Right lobe of liver (tissue), 6 donors: ENCODE data around the gene ARL6IP4. TPM values are rescaled to one million over a fixed set of nuclear protein-coding genes. Genes with fewer than 3 reads are reported as not detected.

Source experiments
- ATAC-seq, 4 donors: fragments of 200-7000 bp; cut with Tn5 transposase; one replicate each; pipeline ENCODE4 v1.9.1; 2020; ENCODE audit warnings: mild to moderate bottlenecking in 4 of 4, moderate library complexity in 4 of 4
- DNase-seq, 3 donors: peaks; one replicate each; pipeline ENCODE4 v3.0.0-alpha.2; 2020
- H3K27ac ChIP-seq, 3 donors: fragments of 200-600 bp; one replicate each; pipeline ENCODE4 v1.8.0; 2022
- H3K27me3 ChIP-seq, 2 donors: fragments of 200-600 bp; one replicate each; pipeline ENCODE4 v1.8.0; 2022
- H3K36me3 ChIP-seq, 4 donors: fragments of 200-600 bp; sonication (generic) in 1 of 4; one replicate each; pipeline versions ENCODE4 v1.5.1 to v1.8.0; 2017 to 2022; ENCODE audit warnings: control low read depth in 1 of 4
- H3K4me1 ChIP-seq, 4 donors: fragments of 200-600 bp; sonication (generic) in 1 of 4; one replicate each; pipeline versions ENCODE4 v1.5.1 to v1.8.0; 2017 to 2022; ENCODE audit warnings: control low read depth in 1 of 4
- H3K4me3 ChIP-seq, 3 donors: fragments of 200-600 bp; one replicate each; pipeline ENCODE4 v1.8.0; 2022
- H3K9me3 ChIP-seq, 4 donors: fragments of 200-600 bp; sonication (generic) in 1 of 4; one replicate each; pipeline versions ENCODE4 v1.5.1 to v1.8.0; 2017 to 2022; ENCODE audit warnings: control low read depth in 1 of 4
- POLR2A ChIP-seq: fragments of 450-650 bp; IDR thresholded peaks from one replicate; pipeline ENCODE4 v1.6.1; 2017; ENCODE audit warnings: antibody characterized with exemption, mild to moderate bottlenecking
- WGBS: methylation state at CpG from one replicate; pipeline ENCODE4 v1.1.6; 2018; ENCODE audit warnings: low coverage, low lambda C conversion rate; ENCODE audit not compliant: insufficient coverage; ENCODE audit errors: missing lambda C conversion rate; 5-methylcytosine and 5-hydroxymethylcytosine counted together
- intact Hi-C, 2 donors: fragments of 100-400 bp; cut with DNase I; formaldehyde crosslinking; loops; one replicate each; pipeline versions ENCODE4 v1.11.2 to v1.14.1; 2022
- total RNA-seq, 6 experiments: library from RNA; depleted of rRNA in 2 of 6; stranded (reverse); fragments of >200 nt in 2 of 6; fragmentation: NEBNext Ultra II Directional in 3 of 6; extraction: Animal tissue kit (Norgen Biotek cat#: 25700) in 3 of 6; gene quantifications; one replicate each; pipeline versions ENCODE4 v1.1.0 to v1.2.4, GENCODE V29; 2016 to 2023
- TF ChIP-seq, protein P1 (sequence below), 4 donors: fragments of 200-600 bp in 3 of 4; fragments of 450-650 bp in 1 of 4; IDR thresholded peaks; one replicate each; pipeline versions ENCODE4 v1.5.1 to v1.8.0; 2016 to 2022; ENCODE audit warnings: antibody characterized with exemption in 4 of 4, mild to moderate bottlenecking in 2 of 4
- donor health status: DM: no; HTN: yes; CAD: no.
- donor health status: DM: no; HTN: no; CAD: no.
- donor health status: DM: no; HTN: no; CAD: no.
- donor health status: DM: no; HTN: yes; CAD: no.
- donor health status: DM: no; HTN: yes; CAD: no.

The ARL6IP4 gene
- total RNA-seq, 6 experiments from 2014 or later = 84.7 to 146 (median 110) TPM

GRCh38 chr12:122990961-122991622, 10.6 kb downstream of the ARL6IP4 start:
- intact Hi-C loops = loop anchor here in 1 of 2 donors (10.0 kb wide), 1 partner anchor 254 kb away; no protein-coding TSS in a partner anchor
- H3K4me3 ChIP-seq = no peak overlapping the region
- no CpG with 5 or more reads among the region's 13 CpGs for WGBS
- no peak for TF ChIP-seq POLR2A
- TF ChIP-seq, protein P1, sequence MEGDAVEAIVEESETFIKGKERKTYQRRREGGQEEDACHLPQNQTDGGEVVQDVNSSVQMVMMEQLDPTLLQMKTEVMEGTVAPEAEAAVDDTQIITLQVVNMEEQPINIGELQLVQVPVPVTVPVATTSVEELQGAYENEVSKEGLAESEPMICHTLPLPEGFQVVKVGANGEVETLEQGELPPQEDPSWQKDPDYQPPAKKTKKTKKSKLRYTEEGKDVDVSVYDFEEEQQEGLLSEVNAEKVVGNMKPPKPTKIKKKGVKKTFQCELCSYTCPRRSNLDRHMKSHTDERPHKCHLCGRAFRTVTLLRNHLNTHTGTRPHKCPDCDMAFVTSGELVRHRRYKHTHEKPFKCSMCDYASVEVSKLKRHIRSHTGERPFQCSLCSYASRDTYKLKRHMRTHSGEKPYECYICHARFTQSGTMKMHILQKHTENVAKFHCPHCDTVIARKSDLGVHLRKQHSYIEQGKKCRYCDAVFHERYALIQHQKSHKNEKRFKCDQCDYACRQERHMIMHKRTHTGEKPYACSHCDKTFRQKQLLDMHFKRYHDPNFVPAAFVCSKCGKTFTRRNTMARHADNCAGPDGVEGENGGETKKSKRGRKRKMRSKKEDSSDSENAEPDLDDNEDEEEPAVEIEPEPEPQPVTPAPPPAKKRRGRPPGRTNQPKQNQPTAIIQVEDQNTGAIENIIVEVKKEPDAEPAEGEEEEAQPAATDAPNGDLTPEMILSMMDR (IDR thresholded peaks at IDR 0.05) = no peak
- H3K36me3 ChIP-seq = peaks cover 0 to 27% (median 6%) of the 10 kb centered on the region in 4 donors
- no peak overlapping the region for H3K27ac ChIP-seq
- no peaks in the 10 kb centered on the region for H3K27me3 ChIP-seq
- H3K4me1 ChIP-seq = peaks cover 0 to 30% (median 15%) of the 10 kb centered on the region in 4 donors
- DNase-seq (peak in 1 of 3 donors; percentile 15), ATAC-seq (no peak)
- H3K9me3 ChIP-seq = no peaks in the 10 kb centered on the region

DNA sequence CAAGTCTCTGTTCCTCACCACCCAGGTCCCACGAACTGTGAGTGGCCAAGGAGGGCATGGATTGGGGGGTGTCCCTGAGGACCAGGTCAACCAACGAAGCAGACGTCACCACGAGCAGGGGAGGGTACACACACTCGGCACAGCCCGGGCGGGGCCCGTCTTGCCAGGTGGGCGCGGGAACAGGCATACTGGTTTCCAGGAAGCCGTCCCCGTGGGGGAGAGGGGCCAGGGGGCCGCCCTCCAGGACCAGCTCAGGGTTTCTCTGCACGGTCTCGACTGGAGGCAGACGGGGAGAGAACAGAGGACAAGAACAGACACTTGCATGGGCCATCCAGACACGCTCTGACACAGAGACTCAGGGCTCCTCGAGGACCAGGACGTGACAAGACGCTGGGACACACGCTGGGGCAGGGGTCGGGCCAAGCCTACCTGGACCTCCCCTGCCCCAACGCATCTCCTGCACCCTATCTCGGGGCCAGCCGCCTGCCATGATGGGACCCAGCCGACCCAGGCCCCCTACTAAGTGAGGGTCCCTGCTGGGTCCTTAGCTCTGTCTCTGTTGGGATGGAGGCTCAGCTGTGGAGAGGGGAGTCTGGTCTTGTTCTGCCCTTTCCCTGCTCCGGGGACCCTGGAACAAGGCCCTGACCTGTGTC, 11.3 kb downstream of the ARL6IP4 start:
- H3K36me3 ChIP-seq = peaks cover 0 to 21% (median 5%) of the 10 kb centered on the region in 4 donors
- no peaks in the 10 kb centered on the region for H3K9me3 ChIP-seq
- no peak for TF ChIP-seq POLR2A
- TF ChIP-seq, protein P1 (IDR thresholded peaks at IDR 0.05) = no peak
- peak in 1 of 3 donors; percentile 16 for DNase-seq
- no CpG with 5 or more reads among the region's 27 CpGs for WGBS
- H3K4me1 ChIP-seq = peaks cover 0 to 37% (median 18%) of the 10 kb centered on the region in 4 donors
- no peak for ATAC-seq
- no peak overlapping the region for H3K4me3 ChIP-seq
- H3K27me3 ChIP-seq = no peaks in the 10 kb centered on the region
- no peak overlapping the region for H3K27ac ChIP-seq
- intact Hi-C loops = loop anchor here in 1 of 2 donors (10.0 kb wide), 1 partner anchor 253 kb away; no protein-coding TSS in a partner anchor

- DNase-seq (peak in 2 of 3 donors; percentile 23 to 57), ATAC-seq (no peak)
- TF ChIP-seq, protein P1 (IDR thresholded peaks at IDR 0.05) = no peak
- no peak for TF ChIP-seq POLR2A
- WGBS = no CpG with 5 or more reads among the region's 19 CpGs
- H3K27me3 ChIP-seq = no peaks in the 10 kb centered on the region
- no peaks in the 10 kb centered on the region for H3K9me3 ChIP-seq
- no peak overlapping the region for H3K4me3 ChIP-seq
- intact Hi-C loops = loop anchor here in 1 of 2 donors (10.0 kb wide), 1 partner anchor 252 kb away; no protein-coding TSS in a partner anchor
- peaks cover 0 to 43% (median 21%) of the 10 kb centered on the region in 4 donors for H3K4me1 ChIP-seq
- H3K36me3 ChIP-seq = peaks cover 0 to 15% (median 3%) of the 10 kb centered on the region in 4 donors
- H3K27ac ChIP-seq = no peak overlapping the region
These were observed 11.9 kb downstream of the ARL6IP4 start for GRCh38 chr12:122992386-122992785.

- Histone ChIP-seq H3K4me1 (peaks cover 0 to 59% (median 30%) of the 10 kb centered on the region in 4 donors), H3K27me3 (no peaks in the 10 kb centered on the region), H3K36me3 (peaks cover 0 to 3% (median 0%) of the 10 kb centered on the region in 4 donors), H3K4me3 (peak overlapping the region in 2 of 3 donors; percentile 12 to 53), H3K9me3 (no peaks in the 10 kb centered on the region), H3K27ac (peak overlapping the region in 2 of 3 donors; percentile 56 to 73)
- intact Hi-C loops = loop anchor here in 1 of 2 donors (10.0 kb wide), 1 partner anchor 251 kb away; no protein-coding TSS in a partner anchor
- DNase-seq (peak in 2 of 3 donors; percentile 21 to 39), ATAC-seq (peak in 1 of 4 donors; percentile 0)
- no peak for TF ChIP-seq POLR2A
- TF ChIP-seq, protein P1 (IDR thresholded peaks at IDR 0.05) = no peak
- WGBS = 40% methylated on average over 1 of the region's 10 CpGs
These were observed 13.7 kb downstream of the ARL6IP4 start for GRCh38 chr12:122994140-122994675.
